SKM-1 treated with dmso at 0.1 percent for 144 hours (cell line): ENCODE results near the gene IDUA.
"Not testable (repeated sequence)": the region's sequence is repeated elsewhere in the genome, so short reads cannot be mapped to it uniquely, and the experiment has no call there.

Source experiments
- DNase-seq: peaks from one replicate; lab custom pipeline; 2025; ENCODE audit not compliant: unreplicated experiment; lab: John Stamatoyannopoulos, UW

IDUA gene

DNA sequence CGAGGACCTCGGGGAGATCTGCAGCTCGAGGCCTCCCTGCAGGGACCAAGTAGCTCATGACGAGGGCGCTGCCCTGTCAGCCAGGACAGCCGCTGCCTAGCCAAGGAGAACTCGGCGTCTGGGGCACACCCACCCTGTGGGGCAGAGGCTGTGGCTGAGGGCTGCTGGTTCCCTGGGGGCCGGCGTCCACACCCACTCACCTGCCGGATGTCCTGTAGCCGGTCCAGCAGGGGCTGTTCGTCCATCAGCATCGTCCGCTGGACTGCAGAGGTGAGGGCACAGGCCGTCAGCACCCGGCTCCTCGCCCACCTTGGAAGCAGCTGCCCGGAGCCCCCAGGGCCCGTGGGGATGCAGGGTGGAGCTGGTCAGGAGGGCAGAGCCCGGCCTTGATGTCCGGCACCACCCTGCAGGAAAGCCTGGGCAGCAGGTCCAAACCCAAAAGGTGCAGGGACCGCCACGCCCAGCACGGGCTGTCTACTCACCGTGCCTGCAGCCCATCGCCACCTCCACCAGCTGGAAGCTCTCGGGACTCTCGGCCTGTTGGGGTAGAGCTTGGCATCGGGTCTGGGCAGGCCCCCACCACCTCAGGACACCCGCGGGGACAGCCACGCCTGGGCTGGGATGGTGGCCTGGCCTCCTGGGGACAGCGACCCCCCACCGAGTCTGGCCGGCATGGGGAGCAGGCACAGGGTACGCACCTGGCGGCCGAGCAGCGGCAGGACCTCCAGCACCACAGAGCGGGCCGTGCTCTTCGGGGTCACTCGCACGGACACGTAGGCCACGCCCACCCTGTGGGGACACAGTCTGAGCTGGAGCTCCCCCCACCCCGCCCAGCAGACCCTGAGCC, 20.4 kb upstream of the IDUA start:
- DNase-seq: no peak

DNA sequence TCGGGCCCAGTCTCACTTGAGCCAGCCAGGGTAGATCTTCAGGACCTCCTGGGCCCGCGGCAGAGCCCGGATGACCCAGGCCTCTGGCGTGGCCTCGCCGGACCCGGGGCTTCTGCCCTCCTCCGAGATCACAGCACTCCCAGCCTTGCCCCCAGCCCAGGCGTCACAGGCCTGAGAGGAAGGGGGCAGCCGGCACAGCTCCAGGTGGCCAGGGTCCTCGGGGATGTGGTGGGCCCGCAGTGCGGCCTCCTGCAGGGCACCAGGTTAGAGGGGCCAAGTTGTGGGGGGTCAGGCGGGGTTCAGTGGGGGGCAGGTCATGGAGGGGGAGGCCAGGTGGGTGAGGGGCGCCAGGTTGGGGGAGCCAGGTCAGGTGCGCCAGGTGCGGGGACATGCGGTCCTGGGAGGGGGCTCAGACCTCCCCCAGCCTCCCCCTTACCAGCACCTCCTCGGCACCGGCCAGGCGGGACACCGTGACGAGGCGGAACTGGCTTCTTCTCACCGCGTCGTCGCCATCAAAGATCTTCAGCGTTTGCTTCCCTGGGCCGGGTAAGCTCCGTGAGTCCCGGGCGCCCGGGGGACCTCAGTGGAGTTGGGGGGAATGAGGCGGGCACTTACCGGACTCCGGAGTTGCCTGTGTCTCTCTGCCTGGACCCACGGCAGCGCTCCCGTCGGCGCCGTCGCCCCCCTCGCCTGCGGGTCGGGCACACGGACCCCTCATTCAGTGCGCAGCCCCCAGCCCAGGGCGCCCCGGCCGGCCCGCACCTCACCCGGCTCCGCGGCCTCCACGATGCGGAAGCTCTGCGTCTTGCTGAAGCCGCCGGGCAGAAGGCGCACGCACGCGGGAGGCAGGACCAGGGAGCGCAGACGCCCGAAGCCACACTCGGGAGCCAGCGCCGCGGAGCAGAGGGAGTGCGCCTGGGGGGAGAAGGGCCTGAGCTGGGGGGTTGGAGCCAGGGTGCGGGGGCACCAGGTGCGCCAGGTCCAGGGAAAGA, 19.4 kb upstream of the IDUA start:
- no peak for DNase-seq

DNA sequence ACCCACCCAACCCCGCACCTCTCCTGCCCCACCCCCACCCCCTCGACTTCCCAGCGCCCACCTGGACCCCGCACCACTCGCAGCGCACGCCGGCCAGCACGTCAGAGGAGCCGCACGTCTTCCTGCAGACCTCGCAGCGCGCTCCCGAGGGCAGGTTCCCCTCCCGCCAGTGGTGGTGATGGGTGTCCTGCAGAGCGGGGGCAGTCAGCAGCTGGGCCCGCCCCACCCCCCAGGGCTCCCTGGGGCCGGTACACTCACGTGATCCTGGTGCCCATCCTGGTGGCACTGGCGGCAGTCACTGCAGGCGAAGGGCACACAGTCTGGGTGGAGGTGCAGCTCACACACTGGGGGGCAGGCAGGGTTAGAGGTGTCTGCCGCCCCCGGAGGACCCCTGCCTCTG, 18.6 kb upstream of the IDUA start:
- DNase-seq: no peak

DNA sequence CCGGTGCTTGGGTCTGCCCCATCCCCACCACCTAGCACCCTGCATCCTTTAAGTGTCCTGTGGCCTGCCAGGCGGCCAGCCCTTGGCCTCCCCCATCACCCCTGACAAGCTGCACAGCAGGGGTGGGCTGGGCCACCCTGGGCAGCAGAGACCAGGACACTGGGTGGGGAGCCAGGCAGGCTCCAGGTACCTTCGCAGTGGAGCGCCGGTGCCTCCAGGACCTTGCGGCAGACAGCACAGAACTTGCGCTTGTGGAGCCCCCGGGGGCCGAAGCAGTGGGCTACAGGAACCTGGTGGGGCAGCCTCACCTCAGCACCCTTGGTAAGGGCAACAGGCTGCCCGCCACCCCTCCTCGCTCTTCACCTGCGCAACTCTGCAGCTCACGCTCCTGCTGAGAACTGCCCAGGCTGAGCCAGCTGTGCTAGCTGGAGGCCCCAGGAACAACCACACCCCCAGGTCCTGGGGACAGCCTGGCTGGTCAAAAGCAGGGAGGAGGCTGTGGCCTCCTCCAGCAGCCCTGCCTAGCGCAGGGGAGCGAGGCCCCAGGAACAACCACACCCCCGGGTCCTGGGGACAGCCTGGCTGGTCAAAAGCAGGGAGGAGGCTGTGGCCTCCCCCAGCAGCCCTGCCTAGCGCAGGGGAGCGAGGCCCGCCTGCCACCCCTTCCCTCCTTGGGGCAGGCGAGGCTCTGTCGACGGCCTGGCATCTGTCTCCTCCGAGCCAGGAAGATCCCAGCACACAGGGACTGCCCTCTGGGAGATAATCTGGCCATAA, 18.0 kb upstream of the IDUA start:
- DNase-seq: no peak

DNA sequence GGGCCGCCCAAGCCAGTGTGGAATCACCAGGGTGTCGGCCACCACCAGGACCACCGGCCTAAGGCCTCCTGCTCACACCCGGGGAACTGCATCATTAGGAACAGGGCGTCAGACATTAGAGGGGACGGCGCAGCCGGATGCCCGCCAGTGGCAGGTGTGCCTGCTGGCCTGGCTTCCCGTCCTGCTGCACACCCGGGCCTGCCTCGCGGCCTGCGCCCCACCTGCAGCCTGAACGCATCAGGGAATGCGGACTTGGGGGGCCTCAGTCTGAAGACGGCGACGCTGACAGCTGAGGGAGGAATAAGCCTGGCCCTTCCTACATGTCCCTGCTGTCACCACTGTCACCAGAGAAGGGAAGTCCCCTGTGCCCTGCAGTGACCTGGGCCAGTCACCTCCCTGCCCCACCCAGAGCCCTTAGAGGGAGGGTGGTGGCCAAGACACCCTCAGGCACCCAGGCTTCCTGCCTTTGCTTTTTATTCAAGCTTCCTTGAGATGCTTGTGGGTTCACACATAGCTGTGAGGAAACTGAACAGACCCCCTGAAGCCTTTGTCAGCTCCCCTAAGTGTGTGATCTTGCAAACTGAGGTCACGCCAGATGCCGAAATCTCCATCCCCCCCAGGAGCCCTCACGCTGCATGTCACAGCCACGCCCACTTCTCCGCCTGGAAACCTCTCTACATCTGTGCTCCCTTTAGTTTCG, 16.6 kb upstream of the IDUA start:
- no peak for DNase-seq

DNA sequence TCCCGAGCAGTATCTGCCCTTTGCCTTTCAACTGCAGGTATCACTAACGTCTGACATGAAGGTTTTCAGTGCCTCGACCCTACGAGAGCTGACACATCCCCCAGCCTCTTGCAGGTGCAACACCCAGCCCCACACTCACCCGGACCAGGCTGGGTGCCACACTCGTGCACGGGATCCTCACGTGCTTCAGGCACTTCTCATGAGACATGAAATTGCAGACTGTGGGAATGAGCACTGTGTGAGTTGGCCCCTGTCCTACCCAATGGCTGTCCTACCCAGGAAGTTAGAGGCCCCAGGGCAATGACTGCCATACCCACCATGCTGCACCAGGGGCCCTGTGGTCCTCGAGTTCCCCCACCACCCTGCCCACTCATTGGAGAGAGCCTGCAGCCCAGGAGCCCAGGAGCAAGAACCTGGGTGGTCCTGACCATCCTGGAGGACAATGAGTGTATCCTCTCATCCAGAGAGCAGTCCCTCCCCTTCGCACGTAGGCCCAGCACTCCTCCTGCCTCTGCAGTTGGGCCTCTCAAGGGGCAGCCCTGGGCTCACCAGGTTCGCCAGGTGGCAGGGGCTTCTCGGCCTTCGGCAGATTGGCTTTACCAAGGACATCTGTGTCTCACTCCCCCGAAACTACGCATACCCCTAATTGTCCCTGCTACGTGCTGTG, 15.9 kb upstream of the IDUA start:
- no peak for DNase-seq

DNA sequence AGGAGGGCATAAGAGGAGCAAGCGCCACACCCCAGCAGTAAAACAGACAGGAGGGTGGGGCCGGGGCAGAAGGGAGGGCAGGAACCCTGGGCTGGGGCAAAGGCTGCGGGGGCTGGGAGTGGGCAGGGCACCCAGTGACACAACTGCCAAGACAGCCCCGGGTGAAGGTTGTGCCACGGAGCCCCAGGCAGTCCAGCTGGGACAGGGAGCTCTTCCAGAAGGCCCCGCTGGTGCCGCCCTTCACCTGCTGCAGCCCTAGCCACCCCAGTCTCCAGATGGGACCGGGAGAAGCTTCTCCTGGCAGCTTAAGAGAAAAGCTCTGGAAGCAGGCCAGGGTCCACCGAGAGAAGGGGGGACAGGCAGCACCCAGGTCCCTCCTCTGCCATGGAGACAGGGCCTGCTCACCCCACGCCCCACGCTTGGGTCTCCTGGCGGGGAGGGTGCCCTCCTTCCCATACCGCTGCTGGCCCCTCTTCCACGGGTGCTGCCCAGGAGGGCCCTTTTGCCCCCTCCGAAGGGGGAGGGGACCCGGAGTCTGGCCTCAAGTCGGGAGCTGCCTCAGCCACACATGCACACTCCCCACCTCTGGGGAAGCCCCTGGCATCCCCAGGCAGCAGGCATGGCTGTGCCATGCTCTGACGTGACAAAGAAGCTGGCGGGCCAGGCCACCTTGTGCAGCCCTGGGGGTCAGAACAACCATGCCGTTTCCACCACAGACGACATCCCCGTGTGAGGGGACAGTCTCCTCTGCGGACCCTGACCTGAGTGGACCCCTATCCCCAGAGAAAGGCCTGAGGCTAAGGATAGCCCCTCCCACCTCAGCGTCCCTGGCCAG, 15.0 kb upstream of the IDUA start:
- no peak for DNase-seq

DNA sequence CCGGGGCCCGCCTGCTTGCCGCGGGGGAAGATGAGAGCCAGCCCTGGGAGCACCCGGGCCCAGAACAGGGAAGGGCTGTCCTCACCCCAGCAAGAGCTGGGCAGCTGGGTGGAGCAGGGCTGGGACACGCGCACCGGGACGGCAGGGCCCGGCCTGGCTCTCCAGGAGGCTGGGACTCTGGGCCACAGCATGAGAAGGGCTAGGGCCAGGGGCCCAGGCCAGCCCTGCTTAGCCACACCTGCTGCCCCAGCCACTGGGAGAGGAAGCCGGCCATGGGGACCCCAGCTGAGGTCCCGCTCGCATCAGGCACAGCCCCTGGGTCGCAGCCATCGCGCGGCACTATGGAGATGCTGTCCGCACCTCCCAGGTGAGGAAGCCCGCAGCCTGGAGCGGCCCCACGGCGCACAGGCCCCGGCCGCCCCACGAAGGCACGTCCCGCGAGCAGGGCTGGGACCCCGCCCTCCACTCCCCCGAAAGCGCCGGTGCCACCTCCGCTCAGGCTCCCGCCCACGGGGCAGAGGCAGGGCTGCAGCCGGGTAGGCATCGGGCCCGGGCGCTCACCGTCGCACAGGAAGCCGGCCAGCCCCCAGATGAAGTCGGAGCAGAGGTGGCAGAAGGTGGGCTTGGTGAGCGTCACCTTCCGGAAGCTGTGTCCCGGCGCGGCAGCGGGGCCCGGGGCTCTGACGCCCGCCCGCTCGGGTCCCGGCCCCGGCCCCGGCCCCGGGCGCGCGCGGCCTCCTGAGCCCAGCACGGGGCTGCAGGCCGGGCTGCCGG, 14.0 kb upstream of the IDUA start:
- no peak for DNase-seq

DNA sequence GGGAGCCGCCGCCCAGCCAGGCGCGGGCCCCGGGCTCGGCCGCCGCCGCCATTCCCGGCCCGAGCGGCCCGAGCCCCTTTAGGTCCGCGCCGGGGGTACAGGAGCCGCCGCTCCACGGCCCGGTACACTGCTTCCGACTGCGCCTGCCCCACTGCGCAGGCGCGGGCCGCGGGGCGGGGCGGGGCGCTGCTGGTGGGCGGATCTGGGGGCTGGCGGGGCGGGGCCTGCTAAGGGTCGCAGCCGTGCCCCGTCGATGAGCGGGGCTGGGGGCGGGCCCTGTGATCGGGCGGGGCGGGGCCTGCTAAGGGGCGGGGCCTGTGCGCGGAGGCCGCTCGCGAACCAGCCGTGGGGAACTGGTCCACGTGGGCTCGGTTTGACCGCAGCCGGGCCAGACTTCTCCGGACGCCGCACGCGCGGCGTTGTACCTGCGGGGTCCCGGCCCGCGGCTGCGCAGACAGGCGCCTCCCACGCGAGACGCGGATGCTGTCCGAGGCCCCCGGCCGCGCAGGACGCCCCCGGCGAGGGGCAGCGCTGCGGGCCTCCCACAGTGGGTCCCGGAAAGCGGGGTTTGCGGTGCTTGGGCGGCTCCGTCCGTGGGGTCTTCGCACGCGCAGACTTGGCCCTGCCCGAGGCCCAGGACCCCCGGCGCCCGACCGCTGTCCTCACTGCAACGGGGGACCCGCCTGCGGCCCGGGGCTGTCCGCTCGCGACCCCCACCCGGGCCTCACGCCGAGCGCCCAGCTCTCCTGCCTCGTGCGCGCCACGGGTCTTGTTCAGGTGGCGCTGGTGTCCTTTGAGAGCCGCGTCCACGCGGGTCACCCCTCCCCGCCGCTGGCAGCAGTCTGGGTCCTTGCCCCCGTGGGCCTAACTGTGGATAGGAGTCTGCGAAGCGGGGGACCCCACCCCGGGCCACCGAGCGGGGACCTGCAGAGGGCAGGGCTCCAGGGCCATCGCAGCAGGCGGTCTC, 13.1 kb upstream of the IDUA start, which contains the start of gene DGKQ:
Gene DGKQ, minus strand, starts transcription at position 139 of the 967 bp plus-strand sequence. Its CDS starts 87 bp downstream, at position 52.
- DNase-seq: peak; percentile 76

DNA sequence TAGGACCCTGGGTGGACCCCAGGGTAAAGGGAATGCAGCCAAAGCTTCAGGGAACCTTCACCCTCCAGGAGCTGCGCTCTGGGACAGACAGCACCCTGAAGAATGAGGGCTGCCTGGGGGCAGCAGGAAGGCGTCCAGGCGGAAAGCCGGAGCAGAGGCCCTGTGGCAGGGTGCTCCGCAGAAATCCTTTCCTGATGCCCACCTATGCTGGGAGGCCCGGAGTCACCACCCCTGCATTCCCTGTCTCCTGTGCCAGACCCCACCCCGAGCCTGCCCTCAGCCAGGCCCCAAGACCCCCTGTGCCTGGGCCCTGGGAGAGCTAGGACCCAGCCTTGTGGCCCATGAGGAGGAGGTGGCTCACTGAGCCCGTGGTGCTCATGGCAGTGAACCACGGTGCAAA, 12.2 kb upstream of the IDUA start:
- no peak for DNase-seq

DNA sequence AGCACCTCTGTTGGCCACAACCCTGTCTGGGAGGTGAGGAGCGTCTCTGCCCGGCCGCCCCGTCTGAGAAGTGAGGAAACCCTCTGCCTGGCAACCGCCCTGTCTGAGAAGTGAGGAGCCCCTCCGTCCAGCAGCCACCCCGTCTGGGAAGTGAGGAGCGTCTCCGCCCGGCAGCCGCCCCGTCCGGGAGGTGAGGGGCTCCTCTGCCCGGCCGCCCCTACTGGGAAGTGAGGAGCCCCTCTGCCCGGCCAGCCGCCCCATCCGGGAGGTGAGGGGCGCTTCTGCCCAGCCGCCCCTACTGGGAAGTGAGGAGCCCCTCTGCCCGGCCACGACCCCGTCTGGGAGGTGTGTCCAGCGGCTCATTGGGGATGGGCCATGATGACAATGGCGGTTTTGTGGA, 10.8 kb upstream of the IDUA start:
- not testable (repeated sequence) for DNase-seq

DNA sequence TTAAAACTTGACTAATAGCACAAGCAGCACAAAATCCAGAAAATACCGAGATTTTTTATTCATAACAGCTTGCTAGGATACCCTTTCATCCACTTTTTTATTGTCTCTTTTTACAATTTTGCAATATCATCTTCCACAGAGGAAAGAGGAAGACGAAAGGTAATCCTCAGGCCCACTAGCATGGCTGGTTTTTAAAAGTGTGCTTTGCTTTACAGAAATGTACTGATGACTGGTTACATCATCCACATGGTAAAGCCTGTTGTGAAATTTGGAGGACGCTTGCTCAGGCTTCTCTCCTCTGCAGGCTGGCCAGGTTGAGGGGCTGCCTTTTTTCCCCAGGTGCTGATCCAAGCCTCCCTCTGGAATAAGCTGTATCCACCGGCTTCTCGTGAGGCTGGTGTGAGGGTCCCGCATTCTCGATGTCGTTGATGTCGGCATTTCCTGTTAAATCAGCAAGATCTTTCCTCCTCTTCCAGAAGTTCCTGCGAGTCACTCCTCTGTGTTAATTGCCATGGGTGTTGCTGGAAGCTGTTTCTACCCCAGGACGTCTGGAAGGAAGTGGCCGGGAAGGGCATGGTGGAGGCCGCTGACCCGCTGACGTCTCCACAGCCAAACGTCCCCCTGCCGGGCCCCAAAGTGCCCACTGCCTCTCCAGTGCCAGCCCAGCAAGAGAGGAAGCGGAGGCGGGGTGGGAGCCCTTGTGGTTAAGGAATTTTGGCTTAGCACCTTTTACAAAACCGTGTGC, 7.7 kb upstream of the IDUA start:
- DNase-seq: peak; percentile 100

DNA sequence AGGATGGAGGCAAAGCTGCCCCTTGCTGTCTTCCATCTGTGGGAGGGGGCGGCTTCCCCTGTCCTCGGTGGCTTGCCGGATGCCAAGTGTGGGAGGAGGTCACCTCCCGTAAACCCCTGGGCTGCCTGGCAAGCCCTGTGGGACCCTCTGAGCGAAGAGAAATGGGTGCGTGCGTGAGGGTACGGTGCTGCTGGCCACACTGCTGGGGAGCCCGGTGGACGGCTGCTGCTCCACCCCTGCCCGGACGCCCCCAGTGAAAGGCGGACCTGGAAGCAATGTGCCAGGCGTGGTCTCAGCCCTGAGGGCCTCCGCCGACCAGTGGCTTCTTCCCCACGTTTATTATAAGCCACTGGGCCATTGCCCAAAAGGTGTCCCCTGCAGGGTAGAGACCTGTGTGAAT, 4.6 kb upstream of the IDUA start:
- DNase-seq: no peak

DNA sequence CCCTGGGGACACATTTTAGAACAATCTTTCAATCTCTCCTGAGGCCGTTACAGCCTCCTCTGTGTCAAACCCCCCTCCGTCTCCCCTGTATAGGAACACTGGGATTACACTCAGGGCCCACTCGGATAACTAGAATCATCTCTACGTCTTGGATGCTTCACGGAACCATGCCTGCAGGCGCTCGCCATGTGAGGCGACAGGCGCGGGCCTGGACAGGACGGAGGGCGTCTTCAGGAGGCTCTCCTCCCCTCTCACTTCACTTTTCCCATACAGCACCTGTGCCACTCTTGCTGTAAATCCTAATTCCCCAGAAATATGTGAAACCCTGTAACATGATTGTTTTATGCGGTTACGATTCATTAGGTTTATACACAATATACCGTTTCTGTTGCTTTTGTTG, 4.0 kb upstream of the IDUA start:
- no peak for DNase-seq

DNA sequence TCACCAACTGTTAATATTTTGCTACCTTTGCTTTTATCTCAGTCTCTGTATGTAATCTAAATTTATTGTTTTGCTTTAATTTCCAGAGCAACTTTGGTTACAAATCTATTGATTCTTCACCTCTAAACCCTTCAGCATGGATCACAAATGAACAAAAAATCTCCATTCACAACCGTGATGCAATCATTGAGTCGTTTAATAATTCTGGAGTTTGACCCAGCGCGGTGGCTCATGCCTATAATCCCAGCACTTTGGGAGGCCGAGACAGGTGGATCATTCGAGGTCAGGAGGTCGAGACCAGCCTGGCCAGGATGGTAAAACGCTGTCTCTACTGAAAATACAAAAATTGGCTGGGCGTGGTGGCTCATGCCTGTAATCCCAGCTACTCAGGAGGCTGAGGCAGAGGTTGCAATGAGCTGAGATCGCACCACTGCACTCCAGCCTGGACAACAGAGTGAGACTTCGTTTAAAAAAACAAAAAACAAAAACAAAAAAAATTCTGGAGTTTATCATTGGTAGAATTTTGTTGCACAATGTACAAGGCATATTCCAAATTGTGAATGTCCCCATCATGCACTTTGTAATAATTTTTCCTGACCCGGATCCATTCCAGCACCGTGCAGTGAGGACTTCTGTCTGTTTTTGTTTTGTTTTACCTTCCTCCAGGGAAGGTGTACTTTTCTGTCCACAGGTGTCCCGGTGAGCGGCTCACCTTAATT, 2.3 kb upstream of the IDUA start:
- no peak for DNase-seq
